Suprapubic skin (tissue), 4 donors: ENCODE measurements around the gene SLX4.

Experiments
- EP300 ChIP-seq: sonication (generic); formaldehyde crosslinking; IDR thresholded peaks from one replicate; pipeline ENCODE4 v1.6.1; 2017; ENCODE audit warnings: antibody characterized with exemption
- POLR2A ChIP-seq, 2 donors: fragments of 450-650 bp; IDR thresholded peaks; one replicate each; pipeline ENCODE4 v1.6.1; 2017; ENCODE audit warnings: antibody characterized with exemption in 2 of 2, mild to moderate bottlenecking in 2 of 2, moderate library complexity in 2 of 2
- POLR2AphosphoS5 ChIP-seq, 3 donors: sonication (generic); formaldehyde crosslinking; IDR thresholded peaks; one replicate each; pipeline ENCODE4 v1.6.1; 2017; ENCODE audit warnings: antibody characterized with exemption in 3 of 3
- TF ChIP-seq, protein P1 (sequence below), 2 donors: fragments of 200-600 bp in 1 of 2; fragments of 450-650 bp in 1 of 2; sonication (generic) in 1 of 2; IDR thresholded peaks; one replicate each; pipeline ENCODE4 v1.5.1; 2016 to 2019; ENCODE audit warnings: antibody characterized with exemption in 2 of 2, mild to moderate bottlenecking in 1 of 2, moderate library complexity in 1 of 2

- TF ChIP-seq, protein P1, sequence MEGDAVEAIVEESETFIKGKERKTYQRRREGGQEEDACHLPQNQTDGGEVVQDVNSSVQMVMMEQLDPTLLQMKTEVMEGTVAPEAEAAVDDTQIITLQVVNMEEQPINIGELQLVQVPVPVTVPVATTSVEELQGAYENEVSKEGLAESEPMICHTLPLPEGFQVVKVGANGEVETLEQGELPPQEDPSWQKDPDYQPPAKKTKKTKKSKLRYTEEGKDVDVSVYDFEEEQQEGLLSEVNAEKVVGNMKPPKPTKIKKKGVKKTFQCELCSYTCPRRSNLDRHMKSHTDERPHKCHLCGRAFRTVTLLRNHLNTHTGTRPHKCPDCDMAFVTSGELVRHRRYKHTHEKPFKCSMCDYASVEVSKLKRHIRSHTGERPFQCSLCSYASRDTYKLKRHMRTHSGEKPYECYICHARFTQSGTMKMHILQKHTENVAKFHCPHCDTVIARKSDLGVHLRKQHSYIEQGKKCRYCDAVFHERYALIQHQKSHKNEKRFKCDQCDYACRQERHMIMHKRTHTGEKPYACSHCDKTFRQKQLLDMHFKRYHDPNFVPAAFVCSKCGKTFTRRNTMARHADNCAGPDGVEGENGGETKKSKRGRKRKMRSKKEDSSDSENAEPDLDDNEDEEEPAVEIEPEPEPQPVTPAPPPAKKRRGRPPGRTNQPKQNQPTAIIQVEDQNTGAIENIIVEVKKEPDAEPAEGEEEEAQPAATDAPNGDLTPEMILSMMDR (IDR thresholded peaks at IDR 0.05) = no peak
- no peak for TF ChIP-seq POLR2A (IDR thresholded peaks at IDR 0.05)
- no peak for TF ChIP-seq POLR2AphosphoS5 (IDR thresholded peaks at IDR 0.05)
- TF ChIP-seq EP300 = no peak
Observed at GRCh38 chr16:3651461-3652372, 40.3 kb upstream of the SLX4 start.
